Bronchial epithelial cell (primary cell): ENCODE data around the gene POU2AF2. TPM values are rescaled to one million over a fixed set of nuclear protein-coding genes. Genes with fewer than 3 reads are reported as not detected.

Source experiments
- DNase-seq: peaks from one replicate; pipeline ENCODE4 v3.0.0-alpha.2; 2010; ENCODE audit warnings: low read depth
- FAIRE-seq: peaks from 2 replicates; lab custom pipeline; 2011; peaks lifted over from hg19 to GRCh38; lab: Jason Lieb, UNC
- H3K27me3 ChIP-seq: 2 replicates; pipeline ENCODE4 v1.5.1; 2011; ENCODE audit warnings: low read length; ENCODE audit not compliant: control insufficient read depth, insufficient read depth
- H3K36me3 ChIP-seq: 2 replicates; pipeline ENCODE4 v1.5.1; 2011; ENCODE audit warnings: low read length; ENCODE audit not compliant: control insufficient read depth, insufficient read depth
- H3K4me3 ChIP-seq: 2 replicates; pipeline ENCODE4 v1.5.1; 2011; ENCODE audit warnings: mild to moderate bottlenecking, low read depth, low read length, control low read depth
- total RNA-seq: library from RNA; depleted of rRNA; stranded (reverse); fragments of >200 nt; gene quantifications from 2 replicates; pipeline ENCODE4 v1.2.1, GENCODE V29; 2014
- TF ChIP-seq, protein P1 (sequence below): IDR thresholded peaks from 2 replicates; pipeline ENCODE4 v1.5.1; 2011; ENCODE audit warnings: mild to moderate bottlenecking, moderate library complexity, low read length, control low read depth, inconsistent platforms; ENCODE audit not compliant: insufficient read depth, severe bottlenecking

The POU2AF2 gene
- total RNA-seq, 1 donor from 2014 or later, result not detected

DNA sequence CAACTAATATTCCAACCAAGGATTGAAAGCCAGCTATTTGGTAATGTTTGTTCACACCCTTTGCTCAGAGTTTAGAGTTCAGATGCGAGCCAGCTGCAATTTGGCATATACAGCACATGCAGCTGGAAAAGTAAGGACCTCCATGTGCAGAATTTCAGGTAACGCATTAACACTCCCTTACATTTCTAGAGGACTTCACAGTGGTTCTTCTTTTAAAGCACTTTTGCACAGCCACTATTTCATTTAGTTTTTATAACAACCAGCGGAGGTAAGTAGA is 56.3 kb downstream of the POU2AF2 start:
- Histone ChIP-seq H3K4me3 (no peak overlapping the region), H3K36me3 (no peaks in the 10 kb centered on the region), H3K27me3 (peaks cover 24% of the 10 kb centered on the region)
- TF ChIP-seq, protein P1, sequence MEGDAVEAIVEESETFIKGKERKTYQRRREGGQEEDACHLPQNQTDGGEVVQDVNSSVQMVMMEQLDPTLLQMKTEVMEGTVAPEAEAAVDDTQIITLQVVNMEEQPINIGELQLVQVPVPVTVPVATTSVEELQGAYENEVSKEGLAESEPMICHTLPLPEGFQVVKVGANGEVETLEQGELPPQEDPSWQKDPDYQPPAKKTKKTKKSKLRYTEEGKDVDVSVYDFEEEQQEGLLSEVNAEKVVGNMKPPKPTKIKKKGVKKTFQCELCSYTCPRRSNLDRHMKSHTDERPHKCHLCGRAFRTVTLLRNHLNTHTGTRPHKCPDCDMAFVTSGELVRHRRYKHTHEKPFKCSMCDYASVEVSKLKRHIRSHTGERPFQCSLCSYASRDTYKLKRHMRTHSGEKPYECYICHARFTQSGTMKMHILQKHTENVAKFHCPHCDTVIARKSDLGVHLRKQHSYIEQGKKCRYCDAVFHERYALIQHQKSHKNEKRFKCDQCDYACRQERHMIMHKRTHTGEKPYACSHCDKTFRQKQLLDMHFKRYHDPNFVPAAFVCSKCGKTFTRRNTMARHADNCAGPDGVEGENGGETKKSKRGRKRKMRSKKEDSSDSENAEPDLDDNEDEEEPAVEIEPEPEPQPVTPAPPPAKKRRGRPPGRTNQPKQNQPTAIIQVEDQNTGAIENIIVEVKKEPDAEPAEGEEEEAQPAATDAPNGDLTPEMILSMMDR, result no peak
- DNase-seq (no peak), FAIRE-seq (no peak)

DNA sequence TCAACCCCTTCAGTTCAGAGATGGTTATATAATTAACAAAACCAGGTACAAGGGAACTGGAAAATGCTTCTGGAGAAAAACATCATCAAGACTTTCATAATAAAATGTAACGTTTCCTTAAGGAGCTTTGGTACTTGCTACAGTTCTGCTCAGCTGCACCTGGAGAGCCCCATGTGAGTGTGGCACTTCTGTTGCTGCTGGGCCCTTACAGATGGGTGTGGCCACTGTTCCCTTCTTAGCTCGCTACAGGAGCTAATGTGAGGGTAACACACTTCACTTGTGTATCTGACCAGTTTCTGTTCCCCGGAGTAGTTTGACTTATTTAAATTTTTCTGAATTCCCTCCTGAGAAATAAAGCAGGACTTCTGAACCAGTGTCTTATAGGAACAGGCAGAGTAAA is 56.8 kb downstream of the POU2AF2 start:
- TF ChIP-seq, protein P1, result no peak
- H3K36me3 ChIP-seq, result no peaks in the 10 kb centered on the region
- no peak overlapping the region for H3K4me3 ChIP-seq
- peaks cover 24% of the 10 kb centered on the region for H3K27me3 ChIP-seq
- no peak for FAIRE-seq
- DNase-seq, result no peak

DNA sequence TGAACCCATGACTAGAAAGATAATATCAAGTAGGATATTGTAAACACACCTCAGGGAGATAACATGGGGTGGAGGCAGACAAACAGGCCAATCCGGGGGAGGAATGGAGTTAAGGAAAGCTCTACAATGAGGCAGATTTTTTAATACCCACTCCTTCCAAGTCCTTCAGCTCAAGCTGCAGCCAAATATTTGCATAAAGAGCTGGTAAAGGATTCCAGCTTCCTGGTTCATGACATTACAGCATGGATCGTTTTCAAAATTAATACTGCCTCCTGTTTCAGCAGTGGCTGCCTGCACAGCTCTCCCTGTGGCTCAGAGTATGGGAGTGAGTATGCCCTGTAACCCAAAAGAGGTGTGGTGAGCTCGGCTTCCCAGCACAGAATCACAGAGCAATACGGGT is 57.9 kb downstream of the POU2AF2 start:
- Histone ChIP-seq H3K4me3 (no peak overlapping the region), H3K36me3 (no peaks in the 10 kb centered on the region), H3K27me3 (peaks cover 23% of the 10 kb centered on the region)
- peak; percentile 44 for DNase-seq
- FAIRE-seq, result no peak
- TF ChIP-seq, protein P1, result no peak

DNA sequence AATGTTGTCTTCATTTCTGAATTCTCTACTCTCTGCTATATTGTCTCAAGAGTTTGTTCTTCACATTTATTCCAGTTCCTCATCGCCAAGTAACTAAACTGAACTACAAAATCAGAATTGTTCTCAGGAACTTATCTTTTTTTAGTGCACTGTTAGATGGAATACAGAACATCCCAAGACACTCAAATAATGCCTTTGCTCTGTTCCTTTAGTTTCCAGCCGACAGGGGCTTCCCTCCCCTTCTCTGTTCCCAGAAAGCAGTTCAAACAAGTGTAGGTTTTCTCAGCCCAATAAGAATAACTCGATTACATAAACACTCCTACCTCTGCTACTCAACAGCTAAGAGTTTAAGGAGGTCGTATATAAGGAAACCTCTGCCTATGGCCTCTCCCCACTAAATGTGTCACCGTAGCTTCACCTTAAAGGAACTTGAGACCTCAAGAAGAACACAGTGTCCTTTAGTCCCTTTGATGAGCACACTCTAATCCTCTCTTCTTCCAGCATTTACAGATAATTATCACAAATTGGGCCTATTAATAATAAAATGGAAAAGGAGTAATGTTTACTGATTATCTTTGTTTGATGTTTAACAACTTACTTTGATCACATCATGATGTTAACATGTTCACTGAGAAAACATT is 59.8 kb downstream of the POU2AF2 start:
- Histone ChIP-seq H3K4me3 (no peak overlapping the region), H3K36me3 (no peaks in the 10 kb centered on the region), H3K27me3 (peaks cover 16% of the 10 kb centered on the region)
- TF ChIP-seq, protein P1, result no peak
- no peak for DNase-seq
- FAIRE-seq, result no peak

DNA sequence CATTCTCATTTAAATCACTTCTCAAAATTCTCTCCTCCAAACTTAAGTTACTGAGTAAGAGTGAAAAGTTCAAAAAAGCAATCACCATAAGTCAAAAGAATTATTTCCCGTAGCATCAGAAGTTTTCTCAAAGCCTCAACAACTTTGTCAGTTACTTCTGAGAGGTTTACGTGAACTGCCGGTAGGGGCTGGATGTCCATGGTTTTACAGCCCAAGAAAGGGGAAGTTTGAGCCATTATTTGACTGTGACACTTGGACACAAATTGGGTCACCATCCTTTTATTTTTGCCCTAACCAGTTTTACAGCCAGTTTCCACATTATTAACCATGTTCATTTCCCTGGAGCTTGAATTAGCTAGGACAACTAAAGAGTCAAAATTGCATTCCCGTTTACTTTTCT is 60.4 kb downstream of the POU2AF2 start:
- FAIRE-seq (no peak), DNase-seq (no peak)
- Histone ChIP-seq H3K36me3 (no peaks in the 10 kb centered on the region), H3K4me3 (no peak overlapping the region), H3K27me3 (peaks cover 10% of the 10 kb centered on the region)
- TF ChIP-seq, protein P1, result no peak

DNA sequence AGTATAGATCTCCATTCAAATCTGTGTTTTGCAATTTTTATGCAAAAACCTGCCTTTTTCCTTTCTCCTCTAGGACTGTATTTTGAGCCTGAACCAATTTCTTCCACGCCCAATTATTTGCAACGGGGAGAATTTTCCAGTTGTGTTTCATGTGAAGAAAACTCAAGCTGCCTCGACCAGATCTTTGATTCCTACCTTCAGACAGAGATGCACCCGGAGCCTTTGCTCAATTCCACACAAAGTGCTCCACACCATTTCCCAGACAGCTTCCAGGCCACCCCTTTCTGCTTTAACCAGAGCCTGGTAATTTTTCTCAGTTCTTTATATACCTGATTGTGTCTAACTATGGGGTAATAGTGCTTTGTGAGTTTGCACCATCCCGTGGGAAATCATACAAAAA is 60.8 kb downstream of the POU2AF2 start:
- Histone ChIP-seq H3K27me3 (peaks cover 7% of the 10 kb centered on the region), H3K4me3 (no peak overlapping the region), H3K36me3 (no peaks in the 10 kb centered on the region)
- FAIRE-seq (no peak), DNase-seq (no peak)
- TF ChIP-seq, protein P1, result no peak
